IMR-90 (cell line): ENCODE measurements around the gene RGMB. TPM values are rescaled to one million over a fixed set of nuclear protein-coding genes. Genes with fewer than 3 reads are reported as not detected.

Source experiments
- ATAC-seq: fragments of 200-7000 bp; cut with Tn5 transposase; 2 replicates; pipeline ENCODE4 v1.9.1; 2020; ENCODE audit warnings: low read depth, mild to moderate bottlenecking, moderate library complexity
- BruUV-seq: library from RNA; stranded (reverse); fragments of 400-500 nt; replicated peaks from 2 replicates; lab custom pipeline; 2021; lab: Mats Ljungman, UMichigan
- CTCF ChIA-PET: fragments of 300-600 bp; formaldehyde crosslinking; extraction: SDS; loops from one replicate; lab custom pipeline; 2021; ENCODE audit warnings: antibody characterized with exemption; lab: Yijun Ruan, JAX
- POLR2A ChIA-PET: fragments of 300-600 bp; sonication (Branson Sonifier 250); formaldehyde crosslinking; loops from one replicate; lab custom pipeline; 2022; ENCODE audit warnings: antibody characterized with exemption; ENCODE audit not compliant: unreplicated experiment; lab: Charles Lee
- DNase-seq: peaks from one replicate; pipeline ENCODE4 v3.0.0; 2013
- H2AFZ ChIP-seq: replicated peaks from 2 replicates; pipeline ENCODE3; 2013; ENCODE audit warnings: low read length, mild to moderate bottlenecking; ENCODE audit not compliant: poor library complexity
- H2AK5ac ChIP-seq: 2 replicates; pipeline ENCODE4 v1.6.1; 2013; ENCODE audit warnings: low read depth, low read length, inconsistent platforms
- H2AK9ac ChIP-seq: replicated peaks from 2 replicates; pipeline ENCODE3; 2013; ENCODE audit warnings: mild to moderate bottlenecking, low read depth, low read length, moderate library complexity; ENCODE audit not compliant: poor library complexity
- H2BK120ac ChIP-seq: 2 replicates; pipeline ENCODE4 v1.6.1; 2013; ENCODE audit warnings: low read depth, low read length, inconsistent platforms
- H2BK15ac ChIP-seq: 3 replicates; pipeline ENCODE4 v1.6.1; 2013; ENCODE audit warnings: low read depth, low read length, inconsistent platforms
- H2BK20ac ChIP-seq: 2 replicates; pipeline ENCODE4 v1.6.1; 2013; ENCODE audit warnings: low read depth, mild to moderate bottlenecking, inconsistent platforms, low read length, moderate library complexity
- H2BK5ac ChIP-seq: 2 replicates; pipeline ENCODE4 v1.6.1; 2013; ENCODE audit warnings: mild to moderate bottlenecking, low read depth, low read length, inconsistent platforms; ENCODE audit not compliant: poor library complexity, severe bottlenecking
- H3K14ac ChIP-seq: replicated peaks from 2 replicates; pipeline ENCODE4 v1.6.1; 2013; ENCODE audit warnings: low read depth, low read length, inconsistent platforms
- H3K18ac ChIP-seq: 2 replicates; pipeline ENCODE4 v1.6.1; 2013; ENCODE audit warnings: low read depth, low read length, control low read depth
- H3K23ac ChIP-seq: 2 replicates; pipeline ENCODE4 v1.6.1; 2013; ENCODE audit warnings: low read depth, low read length, inconsistent platforms
- H3K27ac ChIP-seq: 2 replicates; pipeline ENCODE4 v1.5.1; 2013; ENCODE audit warnings: mild to moderate bottlenecking, control low read depth, low read length; ENCODE audit not compliant: insufficient read depth
- H3K27me3 ChIP-seq: 2 replicates; pipeline ENCODE4 v1.6.1; 2013; ENCODE audit warnings: low read length; ENCODE audit not compliant: control insufficient read depth, insufficient read depth
- H3K36me3 ChIP-seq: 2 replicates; pipeline ENCODE4 v1.6.1; 2013; ENCODE audit warnings: low read length, mixed read lengths; ENCODE audit not compliant: control insufficient read depth, insufficient read depth
- H3K4ac ChIP-seq: 2 replicates; pipeline ENCODE4 v1.6.1; 2013; ENCODE audit warnings: low read depth, low read length, inconsistent platforms
- H3K4me1 ChIP-seq: 2 replicates; pipeline ENCODE4 v1.6.1; 2013; ENCODE audit warnings: low read length, mixed read lengths; ENCODE audit not compliant: control insufficient read depth, insufficient read depth
- H3K4me2 ChIP-seq: 2 replicates; pipeline ENCODE4 v1.6.1; 2013; ENCODE audit warnings: low read depth, mild to moderate bottlenecking, control low read depth, low read length, moderate library complexity
- H3K4me3 ChIP-seq: 2 replicates; pipeline ENCODE4 v1.5.1; 2013; ENCODE audit warnings: low read depth, mild to moderate bottlenecking, control low read depth, low read length, moderate library complexity; ENCODE audit not compliant: insufficient read depth
- H3K56ac ChIP-seq: 2 replicates; pipeline ENCODE4 v1.6.1; 2013; ENCODE audit warnings: low read length, inconsistent platforms; ENCODE audit not compliant: insufficient read depth; ENCODE audit errors: extremely low read depth
- H3K79me1 ChIP-seq, 2 experiments: 2 replicates each; pipeline ENCODE4 v1.6.1; 2013; ENCODE audit warnings: low read length in 2 of 2, inconsistent platforms in 1 of 2, low read depth in 1 of 2
- H3K9ac ChIP-seq: 2 replicates; pipeline ENCODE4 v1.6.1; 2013; ENCODE audit warnings: low read depth, low read length, control low read depth
- H3K9me1 ChIP-seq: 2 replicates; pipeline ENCODE4 v1.6.1; 2013; ENCODE audit warnings: low read length, inconsistent platforms; ENCODE audit not compliant: insufficient read depth
- H3K9me3 ChIP-seq: 2 replicates; pipeline ENCODE4 v1.6.1; 2013; ENCODE audit warnings: low read length; ENCODE audit not compliant: control insufficient read depth, insufficient read depth
- H4K20me1 ChIP-seq: 2 replicates; pipeline ENCODE4 v1.6.1; 2013; ENCODE audit warnings: low read length, inconsistent platforms; ENCODE audit not compliant: insufficient read depth
- H4K5ac ChIP-seq: 2 replicates; pipeline ENCODE4 v1.6.1; 2013; ENCODE audit warnings: mild to moderate bottlenecking, low read depth, low read length, control low read depth
- H4K8ac ChIP-seq, 2 experiments: 2 replicates each; pipeline ENCODE4 v1.6.1; 2013; ENCODE audit warnings: low read depth in 2 of 2, low read length in 2 of 2, control low read depth in 1 of 2, inconsistent platforms in 1 of 2
- H4K91ac ChIP-seq: 2 replicates; pipeline ENCODE4 v1.6.1; 2013; ENCODE audit warnings: low read depth, low read length, inconsistent platforms; ENCODE audit not compliant: insufficient read depth
- WGBS, 2 experiments: methylation state at CpG; one replicate each; pipeline versions ENCODE4 v1.1.5 to v1.1.7; 2013; ENCODE audit warnings: missing lambda C conversion rate in 2 of 2; ENCODE audit not compliant: insufficient read length in 1 of 2; ENCODE audit errors: extremely low coverage in 2 of 2; 5-methylcytosine and 5-hydroxymethylcytosine counted together
- dilution Hi-C: fragments of 300-500 bp; cut with HindIII; formaldehyde crosslinking; loops from one replicate; pipeline ENCODE4 v1.14.3; 2018; ENCODE audit warnings: low sequenced_read_pairs; ENCODE audit not compliant: unreplicated experiment
- in situ Hi-C: fragments of 300-500 bp; cut with MboI; formaldehyde crosslinking; loops from 3 replicates; pipeline ENCODE4 v1.14.3; 2019; ENCODE audit warnings: low sequenced_read_pairs, inconsistent platforms, mixed read lengths
- intact Hi-C: fragments of 100-400 bp; cut with micrococcal nuclease; formaldehyde crosslinking; loops from 2 replicates; pipeline ENCODE4 v1.10.0; 2022
- polyA plus RNA-seq, 3 experiments: library from polyadenylated mRNA; depleted of rRNA; stranded (reverse); fragments of >200 nt; gene quantifications; 2 replicates each; pipeline ENCODE4 v1.2.3, GENCODE V29; 2012; ENCODE audit warnings: low replicate concordance in 1 of 3
- total RNA-seq: library from RNA; depleted of rRNA; stranded (reverse); fragments of >200 nt; gene quantifications from 2 replicates; pipeline ENCODE4 v1.2.3, GENCODE V29; 2012
- TF ChIP-seq, protein P1 (sequence below): conservative IDR thresholded peaks from 2 replicates; pipeline ENCODE4 v1.5.1; 2012; ENCODE audit warnings: mild to moderate bottlenecking, low read depth, low read length, improper control_type of control experiment
- TF ChIP-seq, protein P2 (sequence below): fragments of 150-350 bp; IDR thresholded peaks from 2 replicates; pipeline ENCODE4 v1.6.1; 2017; ENCODE audit warnings: mild to moderate bottlenecking, antibody characterized with exemption, low read length, low read depth

RGMB gene
- total and polyA plus RNA-seq, 2 of the 4 experiments (the other 2 are of a cell fraction): 74.4 to 129 TPM

DNA sequence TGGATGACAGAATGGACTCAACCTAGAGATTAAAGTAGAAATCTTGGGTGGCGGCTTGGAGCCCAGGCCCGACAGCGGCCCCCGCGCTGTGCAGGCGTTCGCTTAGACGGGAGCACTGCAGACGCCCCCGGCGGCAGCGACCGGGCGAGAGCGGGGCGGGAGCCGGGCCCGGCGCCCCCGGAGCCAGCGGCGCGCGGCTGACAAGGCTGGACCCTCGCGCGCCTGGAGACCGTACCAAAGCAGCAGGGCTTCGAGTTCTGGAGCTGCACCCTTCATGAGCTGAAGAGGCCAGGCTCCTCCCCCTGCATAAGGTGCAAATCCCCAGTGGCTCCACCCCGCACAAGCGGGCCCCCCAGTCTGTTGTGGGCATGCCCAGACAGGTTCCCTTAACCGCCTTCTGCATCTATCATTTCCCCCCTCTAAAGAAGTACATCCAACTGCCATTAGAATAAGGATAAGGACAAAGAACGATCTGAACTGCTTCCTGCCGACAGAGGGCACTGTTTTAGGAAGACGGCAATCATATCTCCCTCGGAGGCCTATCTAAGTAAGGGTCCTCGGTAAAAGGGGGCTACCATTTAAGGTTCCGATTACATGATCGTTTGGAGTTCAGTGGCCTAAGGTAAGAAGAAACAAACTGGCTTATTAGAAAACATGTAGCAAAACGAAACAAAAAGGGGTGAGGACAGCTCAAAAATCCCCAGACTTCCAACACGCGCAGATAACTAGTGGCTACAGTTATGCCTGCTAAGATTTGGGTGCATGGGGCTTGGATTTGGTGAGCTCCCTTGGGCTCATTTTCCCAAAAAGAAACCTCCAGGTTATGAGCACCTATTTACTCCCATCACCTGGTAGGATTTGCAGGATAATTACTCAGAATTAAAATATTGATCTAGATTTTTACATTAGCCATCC is 66.3 kb downstream of the RGMB start:
- Histone ChIP-seq H3K27ac (no peak overlapping the region), H3K18ac (peak overlapping the region; percentile 12; the same call in 1 of the 2 replicates), H3K9me1 (no peaks in the 10 kb centered on the region), H3K4me2 (peak overlapping the region; percentile 10; the same call in 1 of the 2 replicates), H3K9me3 (peaks cover 3% of the 10 kb centered on the region), H3K23ac (no peak overlapping the region), H2AK5ac (no peak overlapping the region), H3K27me3 (no peaks in the 10 kb centered on the region), H2BK120ac (0 out of 2 replicates have a peak overlapping the region, but pooled peaks have one; percentile 40), H3K9ac (no peak overlapping the region), H2AK9ac (no peak overlapping the region), H2BK20ac (peak overlapping the region; percentile 26; the same call in 1 of the 2 replicates), H3K79me1 (no peaks in the 10 kb centered on the region), H3K14ac (no peak overlapping the region), H2AFZ (peak overlapping the region; percentile 67), H4K5ac (peak overlapping the region; percentile 77; the same call in 1 of the 2 replicates), H3K4ac (no peak overlapping the region), H3K4me3 (peak overlapping the region; percentile 5; the same call in 1 of the 2 replicates), H4K91ac (no peak overlapping the region), H3K36me3 (no peaks in the 10 kb centered on the region), H2BK15ac (no peak overlapping the region), H4K8ac (peak overlapping the region in 1 of 2 experiments; percentile 11; a peak in 3 of 4 replicates), H3K4me1 (peaks cover 2% of the 10 kb centered on the region; the same call in 1 of the 2 replicates), H4K20me1 (no peaks in the 10 kb centered on the region), H2BK5ac (no peak overlapping the region), H3K56ac (no peak overlapping the region)
- WGBS, 2 experiments: 53% methylated on average over 24 of the region's 42 CpGs; no CpG with 5 or more reads in 1 of the 2 experiments
- no peak for DNase-seq
- in situ Hi-C loops: no loop called here
- no TSS peak for BruUV-seq
- intact Hi-C loops: no loop called here
- TF ChIP-seq, protein P1, sequence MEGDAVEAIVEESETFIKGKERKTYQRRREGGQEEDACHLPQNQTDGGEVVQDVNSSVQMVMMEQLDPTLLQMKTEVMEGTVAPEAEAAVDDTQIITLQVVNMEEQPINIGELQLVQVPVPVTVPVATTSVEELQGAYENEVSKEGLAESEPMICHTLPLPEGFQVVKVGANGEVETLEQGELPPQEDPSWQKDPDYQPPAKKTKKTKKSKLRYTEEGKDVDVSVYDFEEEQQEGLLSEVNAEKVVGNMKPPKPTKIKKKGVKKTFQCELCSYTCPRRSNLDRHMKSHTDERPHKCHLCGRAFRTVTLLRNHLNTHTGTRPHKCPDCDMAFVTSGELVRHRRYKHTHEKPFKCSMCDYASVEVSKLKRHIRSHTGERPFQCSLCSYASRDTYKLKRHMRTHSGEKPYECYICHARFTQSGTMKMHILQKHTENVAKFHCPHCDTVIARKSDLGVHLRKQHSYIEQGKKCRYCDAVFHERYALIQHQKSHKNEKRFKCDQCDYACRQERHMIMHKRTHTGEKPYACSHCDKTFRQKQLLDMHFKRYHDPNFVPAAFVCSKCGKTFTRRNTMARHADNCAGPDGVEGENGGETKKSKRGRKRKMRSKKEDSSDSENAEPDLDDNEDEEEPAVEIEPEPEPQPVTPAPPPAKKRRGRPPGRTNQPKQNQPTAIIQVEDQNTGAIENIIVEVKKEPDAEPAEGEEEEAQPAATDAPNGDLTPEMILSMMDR: peak; percentile 16; the same call in 1 of the 2 replicates
- TF ChIP-seq, protein P2, sequence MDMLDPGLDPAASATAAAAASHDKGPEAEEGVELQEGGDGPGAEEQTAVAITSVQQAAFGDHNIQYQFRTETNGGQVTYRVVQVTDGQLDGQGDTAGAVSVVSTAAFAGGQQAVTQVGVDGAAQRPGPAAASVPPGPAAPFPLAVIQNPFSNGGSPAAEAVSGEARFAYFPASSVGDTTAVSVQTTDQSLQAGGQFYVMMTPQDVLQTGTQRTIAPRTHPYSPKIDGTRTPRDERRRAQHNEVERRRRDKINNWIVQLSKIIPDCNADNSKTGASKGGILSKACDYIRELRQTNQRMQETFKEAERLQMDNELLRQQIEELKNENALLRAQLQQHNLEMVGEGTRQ: no peak
- ATAC-seq: no peak
- ChIA-PET CTCF (no interaction called here), POLR2A (no interaction called here)
- dilution Hi-C loops: no loop called here
